NCI-H526 (cell line): ENCODE data around the gene ZBTB45.
"Not testable (repeated sequence)": the region's sequence is repeated elsewhere in the genome, so short reads cannot be mapped to it uniquely, and the experiment has no call there.

Source experiments
- DNase-seq, 2 experiments: peaks; one replicate each; lab custom pipeline; 2025; lab: John Stamatoyannopoulos, UW

ZBTB45 gene

DNA sequence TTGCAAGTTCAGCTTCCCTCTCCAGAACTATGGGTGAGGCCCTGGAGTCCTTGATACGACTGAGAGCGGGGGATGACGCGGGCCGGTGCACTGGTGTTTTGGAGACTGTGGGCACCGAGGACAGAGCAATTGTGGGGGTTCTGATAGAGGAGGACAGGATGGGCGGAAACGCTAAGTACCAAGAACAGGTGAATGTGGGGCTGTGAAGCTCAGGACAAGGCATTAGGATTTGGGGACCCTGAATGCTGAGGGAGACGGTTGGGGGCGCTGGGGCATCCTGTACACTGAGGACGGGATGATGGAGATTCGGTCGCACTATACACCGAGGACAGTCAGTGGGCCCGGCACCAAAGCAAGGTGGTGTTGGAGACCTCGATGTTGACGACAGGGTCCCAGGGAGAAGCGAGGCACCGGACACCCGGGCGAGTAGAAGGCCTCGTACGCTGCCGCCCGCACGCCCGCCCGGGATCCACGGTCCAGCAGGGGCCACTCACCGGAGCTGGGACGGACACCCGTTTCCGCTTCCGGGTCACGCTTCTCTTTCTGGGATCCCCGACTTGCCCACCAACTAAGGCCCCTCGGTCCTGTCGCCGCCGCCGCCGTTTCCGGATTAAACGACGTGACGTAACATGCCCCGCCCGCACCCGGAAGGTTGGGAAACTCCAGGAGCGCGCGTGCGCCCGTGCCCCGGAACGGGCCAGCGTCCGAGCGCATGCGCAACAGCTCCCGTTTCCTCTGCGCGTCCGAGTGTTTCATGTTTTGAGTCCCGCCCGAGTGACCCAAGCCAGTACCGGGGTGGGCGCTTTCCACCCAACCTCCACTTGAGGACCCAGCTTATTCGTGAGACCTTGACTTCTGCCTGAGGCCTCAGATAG is 35.1 kb upstream of the ZBTB45 start, which contains the start of gene CHMP2A:
TSS of gene CHMP2A (minus strand) at position 612 of the 875 bp plus-strand sequence. CDS start 893 bp downstream, outside the sequence.
- no peak for DNase-seq

- no peak for DNase-seq
Measured at GRCh38 chr19:58553799-58554493, 34.3 kb upstream of the ZBTB45 start.

GRCh38 chr19:58552655-58553054 is 33.0 kb upstream of the ZBTB45 start:
- DNase-seq = no peak

DNA sequence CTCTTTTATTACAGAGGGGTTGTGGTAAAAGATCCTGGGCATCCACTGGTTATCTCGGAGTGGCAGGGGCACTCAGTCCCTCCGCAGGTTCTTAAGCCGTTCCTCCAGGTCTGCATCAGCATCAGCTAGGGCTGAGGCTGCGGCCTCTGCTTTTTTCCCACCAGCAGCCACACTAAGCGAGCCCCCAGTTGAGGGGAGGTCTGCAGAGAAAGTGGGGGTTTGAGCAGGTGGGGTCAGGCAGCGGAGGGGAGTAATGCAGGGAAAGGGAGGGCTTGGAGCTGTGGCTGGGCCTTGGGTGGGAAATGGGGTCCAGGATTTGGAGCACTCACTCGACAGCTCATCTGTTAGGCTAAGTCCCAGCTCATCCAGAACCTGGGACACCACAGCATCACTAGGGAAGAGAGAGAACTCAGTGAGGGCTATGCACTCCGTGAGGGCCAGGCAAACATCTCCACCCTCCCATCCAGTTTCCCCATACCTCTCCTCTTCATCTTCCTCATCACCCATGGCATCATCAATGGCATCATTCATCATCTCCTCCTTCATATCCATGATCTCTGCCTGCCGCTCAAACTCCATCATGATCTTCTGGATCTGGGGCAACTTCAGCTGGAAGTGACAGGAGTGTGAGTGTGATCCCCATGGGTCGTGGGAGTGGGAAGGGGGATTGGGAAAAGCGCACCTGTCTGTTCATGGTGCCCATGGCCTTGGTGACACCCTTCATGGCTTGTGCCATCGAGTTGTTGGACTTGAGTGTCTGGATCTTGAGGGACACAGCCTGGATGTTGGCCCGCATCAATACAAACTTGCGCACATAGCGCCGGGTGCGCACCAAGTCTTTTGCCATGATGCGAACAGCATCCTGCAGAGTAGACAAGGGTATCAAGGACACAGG is 32.2 kb upstream of the ZBTB45 start:
- no peak for DNase-seq

DNA sequence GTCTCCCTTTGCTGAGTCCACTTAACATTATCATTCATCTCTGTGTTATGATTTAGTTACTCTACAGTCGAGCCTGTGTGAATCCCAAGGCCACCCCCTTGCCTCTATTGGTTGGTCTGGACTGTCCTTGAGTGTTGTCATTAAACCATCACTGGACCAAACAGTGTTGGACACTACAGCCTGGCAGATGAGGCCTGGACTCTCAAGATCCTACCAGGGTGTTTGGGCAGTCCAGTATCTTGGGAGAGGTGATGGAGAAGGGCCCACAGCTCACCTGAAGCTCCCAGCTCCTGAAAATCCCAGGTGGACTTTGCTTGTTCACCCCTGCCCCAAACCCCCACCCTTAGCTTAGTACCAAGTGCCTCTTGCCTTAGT is 31.5 kb upstream of the ZBTB45 start:
- no peak for DNase-seq

DNA sequence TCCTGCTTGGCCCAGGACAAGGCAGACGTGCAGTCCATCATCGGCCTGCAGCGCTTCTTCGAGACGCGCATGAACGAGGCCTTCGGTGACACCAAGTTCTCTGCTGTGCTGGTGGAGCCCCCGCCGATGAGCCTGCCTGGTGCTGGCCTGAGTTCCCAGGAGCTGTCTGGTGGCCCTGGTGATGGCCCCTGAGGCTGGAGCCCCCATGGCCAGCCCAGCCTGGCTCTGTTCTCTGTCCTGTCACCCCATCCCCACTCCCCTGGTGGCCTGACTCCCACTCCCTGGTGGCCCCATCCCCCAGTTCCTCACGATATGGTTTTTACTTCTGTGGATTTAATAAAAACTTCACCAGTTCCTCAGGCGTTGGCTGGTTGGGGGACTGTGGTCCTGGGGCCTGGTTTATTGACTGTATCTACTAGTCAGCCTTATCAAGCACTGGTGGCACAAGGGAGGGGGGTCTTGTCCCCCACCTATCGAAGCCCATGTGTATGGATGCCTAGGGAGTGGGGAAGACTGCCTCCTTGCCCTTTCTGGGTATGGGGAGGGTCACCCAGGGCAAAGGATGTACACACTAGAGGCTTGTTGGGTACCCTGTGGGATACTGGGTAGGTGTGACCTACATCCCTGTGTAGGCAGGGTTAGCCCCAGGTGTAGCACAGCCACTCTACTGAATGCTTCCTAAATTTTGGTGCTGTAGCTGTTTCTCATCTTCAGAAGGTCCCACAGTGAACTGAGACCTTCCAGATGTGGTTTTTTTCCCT is 30.9 kb upstream of the ZBTB45 start:
- no peak for DNase-seq

- no peak for DNase-seq
Measured at GRCh38 chr19:58549664-58550361, 30.2 kb upstream of the ZBTB45 start.

- no peak for DNase-seq
Measured at GRCh38 chr19:58548859-58549663, 29.5 kb upstream of the ZBTB45 start.

- no peak for DNase-seq
Measured at GRCh38 chr19:58547323-58548312, 28.0 kb upstream of the ZBTB45 start.

DNA sequence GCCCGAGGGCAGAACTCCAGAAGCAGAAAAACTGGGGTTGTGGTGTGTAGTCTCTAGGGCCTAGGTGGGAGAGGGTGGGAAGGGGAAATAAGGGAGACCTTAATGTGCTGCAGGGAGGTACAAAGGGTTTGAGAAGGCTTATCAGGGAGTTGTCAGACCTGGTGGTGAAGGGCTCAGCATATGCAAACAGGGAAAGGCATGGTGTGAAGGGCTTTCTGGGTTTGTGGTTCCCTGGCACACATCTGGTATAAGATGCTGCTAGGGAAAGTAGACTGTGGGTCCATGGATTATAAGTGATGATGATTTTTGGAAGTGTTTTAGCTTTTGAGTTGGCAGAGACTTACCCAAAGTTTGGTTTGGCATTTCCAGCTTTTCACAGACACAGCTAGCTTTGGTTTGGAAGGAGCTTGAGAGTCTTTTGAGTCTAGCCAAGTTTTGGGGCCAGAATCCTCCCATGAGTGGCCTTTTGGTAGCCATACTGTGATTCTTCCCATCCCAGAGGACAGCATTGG is 26.5 kb upstream of the ZBTB45 start:
- DNase-seq = no peak

DNA sequence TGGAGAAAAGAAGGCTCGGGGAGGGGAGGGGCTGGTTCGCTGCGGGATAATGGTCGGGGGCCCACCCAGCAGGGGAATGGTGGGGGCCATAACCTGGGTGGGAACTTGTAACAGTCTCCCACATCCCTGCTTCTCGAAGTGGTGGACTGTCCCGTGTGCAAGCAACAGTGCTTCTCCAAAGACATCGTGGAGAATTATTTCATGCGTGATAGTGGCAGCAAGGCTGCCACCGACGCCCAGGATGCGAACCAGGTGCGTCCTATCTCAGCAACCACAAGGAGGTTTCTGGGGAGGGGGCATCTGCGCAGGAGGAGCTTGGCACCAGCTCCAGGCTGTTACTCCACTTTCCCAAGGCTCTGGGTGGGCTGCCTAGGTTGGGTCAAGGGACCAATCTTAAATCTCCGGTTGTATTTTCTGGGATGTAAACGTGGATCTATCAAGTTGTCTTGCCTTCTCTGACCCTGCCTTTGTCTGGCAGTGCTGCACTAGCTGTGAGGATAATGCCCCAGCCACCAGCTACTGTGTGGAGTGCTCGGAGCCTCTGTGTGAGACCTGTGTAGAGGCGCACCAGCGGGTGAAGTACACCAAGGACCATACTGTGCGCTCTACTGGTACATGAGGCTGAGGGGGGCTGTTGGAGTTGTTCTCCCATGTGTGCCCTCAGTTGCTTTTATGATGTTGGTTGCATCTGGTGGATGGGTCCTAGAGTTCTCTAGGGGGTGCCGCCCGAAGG is 25.8 kb upstream of the ZBTB45 start:
- DNase-seq = no peak

- no peak for DNase-seq
Measured at GRCh38 chr19:58544591-58545285, 25.1 kb upstream of the ZBTB45 start.

DNA sequence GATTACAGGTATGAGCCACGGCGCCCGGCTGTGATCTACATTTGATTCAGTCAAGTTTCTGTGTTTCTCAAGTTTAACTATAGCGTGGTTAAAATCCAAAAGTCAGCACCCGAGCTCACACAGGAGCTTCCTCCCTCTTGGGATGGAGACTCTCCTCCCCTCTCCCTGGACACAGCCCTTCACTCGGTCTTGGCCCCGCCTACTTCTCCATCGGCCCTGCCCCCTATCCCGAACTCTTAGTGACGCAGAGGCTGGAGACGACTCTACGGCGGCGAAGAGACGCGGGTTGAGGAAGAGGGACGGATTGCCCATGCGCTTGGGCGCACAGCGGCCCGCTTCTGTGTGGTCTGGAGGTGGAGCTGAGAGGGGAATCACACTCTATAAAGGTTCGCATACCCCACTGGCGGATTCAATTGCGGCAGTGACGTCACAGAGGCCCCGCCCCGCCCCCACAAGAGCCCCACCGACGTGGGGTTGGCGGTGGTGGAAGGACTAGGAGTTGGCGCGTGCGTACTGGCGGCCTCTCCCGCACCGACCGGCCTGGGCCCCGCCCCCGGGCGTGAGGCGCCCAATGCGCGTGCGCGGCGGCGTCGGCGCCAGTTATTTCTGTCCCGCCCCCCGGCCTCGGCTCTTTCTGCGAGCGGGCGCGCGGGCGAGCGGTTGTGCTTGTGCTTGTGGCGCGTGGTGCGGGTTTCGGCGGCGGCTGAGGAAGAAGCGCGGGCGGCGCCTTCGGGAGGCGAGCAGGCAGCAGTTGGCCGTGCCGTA is 24.4 kb upstream of the ZBTB45 start, which contains the start of gene TRIM28:
TSS of gene TRIM28 (plus strand) at position 239 of the 765 bp plus-strand sequence. CDS start 694 bp downstream, outside the sequence.
- DNase-seq = no peak

DNA sequence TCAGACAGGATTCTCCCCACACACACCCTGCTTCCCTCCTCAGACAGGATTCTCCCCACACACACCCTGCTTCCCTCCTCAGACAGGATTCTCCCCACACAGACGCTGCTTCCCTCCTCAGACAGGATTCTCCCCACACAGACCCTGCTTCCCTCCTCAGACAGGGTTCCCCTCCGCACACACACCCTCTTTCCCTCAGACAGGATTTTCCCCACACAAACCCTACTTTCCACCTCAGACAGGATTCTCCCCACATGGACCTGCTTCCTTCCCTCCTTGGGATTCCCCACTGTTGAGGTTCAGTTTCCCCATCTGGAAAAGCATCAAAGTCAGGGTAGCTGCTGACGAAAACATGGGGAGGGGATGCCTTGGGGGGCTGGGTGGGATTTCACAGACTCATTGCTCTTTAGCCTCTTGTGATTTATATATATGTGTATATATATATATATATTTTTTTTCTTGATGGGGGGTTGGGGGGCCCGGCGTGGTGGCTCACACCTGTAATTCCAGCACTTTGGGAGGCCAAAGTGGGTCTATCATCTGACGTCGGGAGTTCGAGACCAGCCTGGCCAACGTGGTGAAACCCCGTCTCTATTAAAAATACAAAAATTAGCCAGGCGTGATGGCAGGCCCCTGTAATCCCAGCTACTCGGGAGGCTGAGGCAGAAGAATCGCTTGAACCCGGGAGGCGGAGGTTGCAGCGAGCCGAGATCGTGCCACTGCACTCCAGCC is 23.2 kb upstream of the ZBTB45 start:
- DNase-seq = not testable (repeated sequence)

DNA sequence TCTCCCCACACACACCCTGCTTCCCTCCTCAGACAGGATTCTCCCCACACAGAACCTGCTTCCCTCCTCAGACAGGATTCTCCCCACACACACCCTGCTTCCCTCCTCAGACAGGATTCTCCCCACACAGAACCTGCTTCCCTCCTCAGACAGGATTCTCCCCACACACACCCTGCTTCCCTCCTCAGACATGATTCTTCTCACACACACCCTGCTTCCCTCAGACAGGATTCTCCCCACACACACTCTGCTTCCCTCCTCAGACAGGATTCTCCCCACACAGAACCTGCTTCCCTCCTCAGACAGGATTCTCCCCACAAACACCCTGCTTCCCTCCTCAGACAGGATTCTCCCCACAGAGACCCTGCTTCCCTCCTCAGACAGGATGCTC is 19.6 kb upstream of the ZBTB45 start:
- DNase-seq = not testable (repeated sequence)
